Measurements from ENCODE around the gene CDH19.
"Not testable (repeated sequence)": the region's sequence is repeated elsewhere in the genome, so short reads cannot be mapped to it uniquely, and the experiment has no call there.

Gene CDH19

DNA sequence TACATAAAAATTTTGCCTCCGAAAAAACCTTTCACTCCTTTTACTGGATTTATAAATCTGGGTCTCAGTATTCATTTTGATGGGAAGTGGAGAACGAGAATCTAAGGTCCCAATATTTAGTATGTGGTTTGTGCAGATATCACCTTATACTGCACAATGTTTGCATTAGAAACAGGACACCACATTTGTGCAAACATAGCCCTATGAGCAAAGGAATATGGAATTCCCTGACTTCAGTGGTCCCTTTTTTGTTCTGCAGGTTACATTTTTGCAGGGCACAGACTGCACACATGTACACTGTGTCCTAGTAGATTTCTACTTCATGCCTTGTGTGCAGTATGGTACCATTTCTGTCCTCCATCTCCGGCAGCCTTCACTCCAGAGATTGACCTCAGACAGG lies 130.0 kb downstream of the CDH19 start:
- in situ Hi-C loops (cut with MboI; ENCODE audit: low sequenced_read_pairs): no loop called here

DNA sequence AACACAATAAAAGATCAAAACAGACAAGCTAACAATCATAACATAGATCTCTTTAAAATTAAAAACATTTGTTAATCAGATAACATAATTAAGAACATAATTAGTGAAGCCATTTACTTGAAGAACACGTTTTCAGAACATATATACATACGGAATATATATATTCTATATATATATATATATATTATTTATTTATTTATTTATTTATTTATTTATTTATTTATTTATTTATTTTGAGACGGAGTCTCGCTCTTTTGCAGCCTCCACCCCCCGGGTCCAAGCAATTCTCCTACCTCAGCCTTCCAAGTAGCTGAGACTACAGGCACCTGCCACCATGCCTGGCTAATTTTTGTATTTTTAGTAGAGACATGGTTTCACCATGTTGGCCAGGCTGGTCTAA lies 137.7 kb downstream of the CDH19 start:
- in situ Hi-C loops (cut with MboI; ENCODE audit: low sequenced_read_pairs): not testable (repeated sequence)

GRCh38 chr18:66461344-66461743 lies 142.5 kb downstream of the CDH19 start:
- in situ Hi-C loops (cut with MboI; ENCODE audit: low sequenced_read_pairs): no loop called here

- in situ Hi-C loops (cut with MboI; ENCODE audit: low sequenced_read_pairs): no loop called here
These were observed 146.6 kb downstream of the CDH19 start for GRCh38 chr18:66457245-66457644.

Data from HL-60/S4 (cell line).